CD14-positive monocyte (primary cell): Measurements from ENCODE around the gene ADAMTSL3. TPM values are rescaled to one million over a fixed set of nuclear protein-coding genes. Genes with fewer than 3 reads are reported as not detected.
A peak's percentile ranks its signal among the peaks of the same experiment; 100 is the strongest.

Source experiments
- DNase-seq, 3 donors: peaks; one replicate each; pipeline ENCODE4 v3.0.0-alpha.2; 2011 to 2022
- H2AFZ ChIP-seq: 2 replicates; pipeline ENCODE4 v1.6.0; 2012; ENCODE audit warnings: mild to moderate bottlenecking, low read depth, low read length, inconsistent platforms; ENCODE audit not compliant: insufficient read depth, poor library complexity, severe bottlenecking
- H3K27ac ChIP-seq, 2 donors: 1 replicate in 1 of 2; 2 replicates in 1 of 2; pipeline ENCODE4 v1.5.1; 2012 to 2013; ENCODE audit warnings: low read length in 2 of 2, control low read depth in 1 of 2, inconsistent platforms in 1 of 2, low read depth in 1 of 2, mild to moderate bottlenecking in 1 of 2
- H3K27me3 ChIP-seq, 2 donors: one replicate each; pipeline versions ENCODE4 v1.6.0 to v1.6.1; 2011 to 2013; ENCODE audit warnings: low read length in 2 of 2; ENCODE audit not compliant: control insufficient read depth in 2 of 2, insufficient read depth in 2 of 2
- H3K36me3 ChIP-seq, 2 donors: replicated peaks in 1 of 2; 1 replicate in 1 of 2; 2 replicates in 1 of 2; pipeline versions ENCODE4 v1.5.1 to v1.6.1; 2012 to 2013; ENCODE audit warnings: low read length in 2 of 2, control low read depth in 1 of 2, inconsistent platforms in 1 of 2, mild to moderate bottlenecking in 1 of 2; ENCODE audit not compliant: insufficient read depth in 2 of 2, control insufficient read depth in 1 of 2
- H3K4me1 ChIP-seq, 2 donors: 1 replicate in 1 of 2; 2 replicates in 1 of 2; pipeline versions ENCODE4 v1.5.1 to v1.6.1; 2012 to 2013; ENCODE audit warnings: low read length in 2 of 2, control low read depth in 1 of 2, inconsistent platforms in 1 of 2, mild to moderate bottlenecking in 1 of 2, moderate library complexity in 1 of 2; ENCODE audit not compliant: insufficient read depth in 2 of 2, control insufficient read depth in 1 of 2
- H3K4me2 ChIP-seq: replicated peaks from 2 replicates; pipeline ENCODE3; 2012; ENCODE audit warnings: low read length, moderate library complexity, mild to moderate bottlenecking; ENCODE audit not compliant: poor library complexity, severe bottlenecking; ENCODE audit errors: extremely low read depth
- H3K4me3 ChIP-seq, 3 experiments: fragments of 200-600 bp in 1 of 3; sonication (generic) in 1 of 3; replicated peaks in 1 of 3; 1 replicate in 2 of 3; 2 replicates in 1 of 3; pipeline ENCODE4 v1.5.1; 2011 to 2013; ENCODE audit warnings: low read length in 3 of 3, mild to moderate bottlenecking in 3 of 3, control low read depth in 2 of 3, low read depth in 2 of 3, inconsistent platforms in 1 of 3, moderate library complexity in 1 of 3
- H3K79me2 ChIP-seq: 2 replicates; pipeline ENCODE4 v1.6.0; 2012; ENCODE audit warnings: mild to moderate bottlenecking, control low read depth, inconsistent platforms, low read length, moderate library complexity; ENCODE audit not compliant: insufficient read depth
- H3K9ac ChIP-seq: 2 replicates; pipeline ENCODE4 v1.6.0; 2017; ENCODE audit warnings: low read length, mild to moderate bottlenecking; ENCODE audit not compliant: insufficient read depth, poor library complexity, severe bottlenecking
- H3K9me3 ChIP-seq, 2 donors: replicated peaks in 1 of 2; 1 replicate in 1 of 2; 2 replicates in 1 of 2; pipeline versions ENCODE4 v1.5.1 to v1.6.1; 2012 to 2013; ENCODE audit warnings: low read length in 2 of 2, control low read depth in 1 of 2; ENCODE audit not compliant: control insufficient read depth in 1 of 2, insufficient read depth in 1 of 2
- H4K20me1 ChIP-seq: 2 replicates; pipeline ENCODE4 v1.6.0; 2012; ENCODE audit warnings: mild to moderate bottlenecking, low read length, control low read depth, moderate library complexity; ENCODE audit not compliant: insufficient read depth
- H3K27ac Mint-ChIP-seq, 7 donors: one replicate each; pipeline ENCODE4 v1.8.0; 2020; ENCODE audit warnings: mild to moderate bottlenecking in 7 of 7, mixed read lengths in 7 of 7, moderate library complexity in 6 of 7, inconsistent platforms in 2 of 7
- H3K27me3 Mint-ChIP-seq, 3 donors: one replicate each; pipeline ENCODE4 v1.8.0; 2021 to 2022; ENCODE audit warnings: low read depth in 3 of 3, mild to moderate bottlenecking in 3 of 3, mixed read lengths in 3 of 3, moderate library complexity in 3 of 3, inconsistent platforms in 1 of 3
- H3K36me3 Mint-ChIP-seq, 2 donors: one replicate each; pipeline ENCODE4 v1.8.0; 2020; ENCODE audit warnings: mixed read lengths in 2 of 2, inconsistent platforms in 1 of 2, mild to moderate bottlenecking in 1 of 2
- H3K4me1 Mint-ChIP-seq: one replicate; pipeline ENCODE4 v1.8.0; 2020; ENCODE audit warnings: mild to moderate bottlenecking, mixed read lengths
- H3K4me3 Mint-ChIP-seq, 2 donors: one replicate each; pipeline ENCODE4 v1.8.0; 2020; ENCODE audit warnings: mild to moderate bottlenecking in 2 of 2, mixed read lengths in 2 of 2, moderate library complexity in 1 of 2
- H3K9me3 Mint-ChIP-seq, 7 donors: one replicate each; pipeline ENCODE4 v1.8.0; 2020 to 2022; ENCODE audit warnings: mixed read lengths in 7 of 7, mild to moderate bottlenecking in 6 of 7, moderate library complexity in 6 of 7, inconsistent platforms in 2 of 7
- CTCF ChIP-seq: fragments of 200-600 bp; IDR thresholded peaks from one replicate; pipeline ENCODE4 v1.8.0; 2022; ENCODE audit warnings: antibody characterized with exemption, mild to moderate bottlenecking
- WGBS: methylation state at CpG from one replicate; pipeline ENCODE4 v1.1.5; 2013; ENCODE audit warnings: missing lambda C conversion rate; ENCODE audit not compliant: insufficient coverage; 5-methylcytosine and 5-hydroxymethylcytosine counted together
- intact Hi-C, 2 donors: fragments of 100-400 bp; cut with micrococcal nuclease; formaldehyde crosslinking; loops; one replicate each; pipeline versions ENCODE4 v1.15.0 to v1.15.1; 2023
- polyA minus RNA-seq: library from RNA; depleted of rRNA, polyadenylated mRNA; stranded (reverse); fragments of >200 nt; gene quantifications from 2 replicates; pipeline ENCODE4 v1.2.3, GENCODE V29; 2012
- polyA plus RNA-seq, 3 donors: library from polyadenylated mRNA; depleted of rRNA in 1 of 3; unstranded in 2 of 3; stranded (reverse) in 1 of 3; fragments of 300-500 nt in 2 of 3; fragments of >200 nt in 1 of 3; fragmentation: Illumina TruSeq in 2 of 3; gene quantifications; 1 replicate in 2 of 3; 2 replicates in 1 of 3; pipeline ENCODE4 v1.2.3, GENCODE V29; 2012 to 2021
- total RNA-seq, 12 experiments: library from RNA in 1 of 12; stranded (reverse) in 1 of 12; fragments of 120-200 nt in 1 of 12; gene quantifications; one replicate each; pipeline ENCODE4 v1.2.4 and lab custom pipeline; 2013 to 2026; ENCODE audit warnings: mixed read lengths in 6 of 12, inconsistent platforms in 1 of 12

ADAMTSL3 gene
- 0.13 TPM for total RNA-seq (2013)
- polyA plus RNA-seq (not detected), polyA minus RNA-seq (not detected in 2 replicates), total RNA-seq (lab: John Stamatoyannopoulos, UW) (0 to 2.9 (median 0.12) reads per million in 11 experiments)

- Mint-ChIP-seq H3K27me3 (peaks cover 38 to 41% (median 39%) of the 10 kb centered on the region in 3 donors), H3K36me3 (no peaks in the 10 kb centered on the region), H3K4me3 (peak within 1 kb of the TSS in 1 of 2 donors; percentile 72), H3K27ac (no peak within 1 kb of the TSS), H3K4me1 (no peaks in the 10 kb centered on the region), H3K9me3 (peaks cover 0 to 4% (median 0%) of the 10 kb centered on the region in 7 donors)
- Histone ChIP-seq H3K36me3 (no peaks in the 10 kb centered on the region), H3K9me3 (peaks cover 0 to 6% of the 10 kb centered on the region in 2 donors), H4K20me1 (no peaks in the 10 kb centered on the region), H3K27ac (no peak within 1 kb of the TSS), H3K4me1 (no peaks in the 10 kb centered on the region), H3K27me3 (peaks cover 9 to 37% of the 10 kb centered on the region in 2 donors), H3K4me2 (no peak within 1 kb of the TSS), H2AFZ (no peak within 1 kb of the TSS), H3K79me2 (no peaks in the 10 kb centered on the region), H3K4me3 (no peak within 1 kb of the TSS), H3K9ac (no peak within 1 kb of the TSS)
- intact Hi-C loops, result no loop called here
- no peak for DNase-seq
- 2% methylated on average over 105 of the region's 105 CpGs for WGBS
- no peak for TF ChIP-seq CTCF
Measured at GRCh38 chr15:83653639-83654378, at the start of gene ADAMTSL3. ADAMTSL3 (plus strand) TSS chr15:83654123; CDS start chr15:83655762, 1,639 bp downstream.

- peaks cover 5 to 18% (median 8%) of the 10 kb centered on the region in 7 donors for H3K9me3 Mint-ChIP-seq
- no peaks in the 10 kb centered on the region for H4K20me1 ChIP-seq
- no peak overlapping the region for H2AFZ ChIP-seq
- no peak overlapping the region for H3K4me2 ChIP-seq
- H3K27me3 ChIP-seq, result no peaks in the 10 kb centered on the region
- no peaks in the 10 kb centered on the region for H3K9me3 ChIP-seq
- no peak overlapping the region for H3K27ac ChIP-seq
- WGBS, result no CpG with 5 or more reads among the region's 1 CpG
- no peaks in the 10 kb centered on the region for H3K4me1 ChIP-seq
- no peaks in the 10 kb centered on the region for H3K79me2 ChIP-seq
- H3K27ac Mint-ChIP-seq, result no peak overlapping the region
- H3K27me3 Mint-ChIP-seq, result peaks cover 0 to 2% (median 1%) of the 10 kb centered on the region in 3 donors
- no peak overlapping the region for H3K4me3 ChIP-seq
- no peak for DNase-seq
- H3K9ac ChIP-seq, result no peak overlapping the region
- intact Hi-C loops, result no loop called here
- no peaks in the 10 kb centered on the region for H3K36me3 ChIP-seq
- H3K36me3 Mint-ChIP-seq, result no peaks in the 10 kb centered on the region
- H3K4me1 Mint-ChIP-seq, result no peaks in the 10 kb centered on the region
- no peak overlapping the region for H3K4me3 Mint-ChIP-seq
- no peak for TF ChIP-seq CTCF
Measured at GRCh38 chr15:83604549-83604948, 49.4 kb upstream of the ADAMTSL3 start.
